ENCODE data around the gene ARID1B. TPM values are rescaled to one million over a fixed set of nuclear protein-coding genes. Genes with fewer than 3 reads are reported as not detected.

ARID1B gene
- total RNA-seq, 2 experiments from 2014 or later = 90.1 to 164 TPM

GRCh38 chr6:157117431-157118095, 340.4 kb downstream of the ARID1B start:
- H3K4me3 ChIP-seq (ENCODE audit: low read depth, low read length, poor library complexity, severe bottlenecking) = no peak overlapping the region
- no peaks in the 10 kb centered on the region for H3K4me1 ChIP-seq (ENCODE audit: insufficient read depth, low read length, poor library complexity, severe bottlenecking)
- no peak for DNase-seq (ENCODE audit: low spot score)
- H3K27ac ChIP-seq (ENCODE audit: low read depth, low read length, poor library complexity, severe bottlenecking) = no peak overlapping the region
- H3K4me2 ChIP-seq (ENCODE audit: low read length) = no peak overlapping the region
- H2AFZ ChIP-seq (ENCODE audit: low read length) = no peak overlapping the region
- POLR2A ChIA-PET = interaction anchor here (0.6 to 1.1 kb wide), 2 partner anchors 26 to 453 kb away, joined by 3 read pairs; no protein-coding TSS in a partner anchor
- TF ChIP-seq EZH2phosphoT487 (IDR thresholded peaks at IDR 0.05; ENCODE audit: borderline replicate concordance, low read depth, low read length) = no peak
- TF ChIP-seq, protein P1, sequence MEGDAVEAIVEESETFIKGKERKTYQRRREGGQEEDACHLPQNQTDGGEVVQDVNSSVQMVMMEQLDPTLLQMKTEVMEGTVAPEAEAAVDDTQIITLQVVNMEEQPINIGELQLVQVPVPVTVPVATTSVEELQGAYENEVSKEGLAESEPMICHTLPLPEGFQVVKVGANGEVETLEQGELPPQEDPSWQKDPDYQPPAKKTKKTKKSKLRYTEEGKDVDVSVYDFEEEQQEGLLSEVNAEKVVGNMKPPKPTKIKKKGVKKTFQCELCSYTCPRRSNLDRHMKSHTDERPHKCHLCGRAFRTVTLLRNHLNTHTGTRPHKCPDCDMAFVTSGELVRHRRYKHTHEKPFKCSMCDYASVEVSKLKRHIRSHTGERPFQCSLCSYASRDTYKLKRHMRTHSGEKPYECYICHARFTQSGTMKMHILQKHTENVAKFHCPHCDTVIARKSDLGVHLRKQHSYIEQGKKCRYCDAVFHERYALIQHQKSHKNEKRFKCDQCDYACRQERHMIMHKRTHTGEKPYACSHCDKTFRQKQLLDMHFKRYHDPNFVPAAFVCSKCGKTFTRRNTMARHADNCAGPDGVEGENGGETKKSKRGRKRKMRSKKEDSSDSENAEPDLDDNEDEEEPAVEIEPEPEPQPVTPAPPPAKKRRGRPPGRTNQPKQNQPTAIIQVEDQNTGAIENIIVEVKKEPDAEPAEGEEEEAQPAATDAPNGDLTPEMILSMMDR (conservative IDR thresholded peaks at IDR 0.05; ENCODE audit: low read length) = no peak
- BruUV-seq (replicated peaks) = no TSS peak
- H3K9me2 ChIP-seq (ENCODE audit: insufficient read depth, low read length) = no peaks in the 10 kb centered on the region
- intact Hi-C loops (cut with micrococcal nuclease; ENCODE audit: unreplicated experiment) = no loop called here
- peaks cover 14% of the 10 kb centered on the region for H3K36me3 ChIP-seq (ENCODE audit: insufficient read depth, low read length)
- CTCF ChIA-PET (ENCODE audit: unreplicated experiment) = no interaction called here
- H3K9me3 ChIP-seq (ENCODE audit: low read length) = no peaks in the 10 kb centered on the region
- H4K20me1 ChIP-seq (ENCODE audit: insufficient read depth, low read length) = no peaks in the 10 kb centered on the region
- H3K79me2 ChIP-seq (ENCODE audit: insufficient read depth, low read depth, low read length) = no peaks in the 10 kb centered on the region

GRCh38 chr6:157119502-157120027, 342.4 kb downstream of the ARID1B start:
- no peaks in the 10 kb centered on the region for H3K36me3 ChIP-seq (ENCODE audit: insufficient read depth, low read length)
- no peak for DNase-seq (ENCODE audit: low spot score)
- TF ChIP-seq EZH2phosphoT487 (IDR thresholded peaks at IDR 0.05; ENCODE audit: borderline replicate concordance, low read depth, low read length) = no peak
- TF ChIP-seq, protein P1 (conservative IDR thresholded peaks at IDR 0.05; ENCODE audit: low read length) = no peak
- H3K4me3 ChIP-seq (ENCODE audit: low read depth, low read length, poor library complexity, severe bottlenecking) = no peak overlapping the region
- H2AFZ ChIP-seq (ENCODE audit: low read length) = no peak overlapping the region
- ChIA-PET CTCF (ENCODE audit: unreplicated experiment) (no interaction called here), POLR2A (interaction anchor here (0.6 kb wide), 1 partner anchor 675 kb away, joined by 5 read pairs; no protein-coding TSS in a partner anchor)
- no peak overlapping the region for H3K27ac ChIP-seq (ENCODE audit: low read depth, low read length, poor library complexity, severe bottlenecking)
- no peaks in the 10 kb centered on the region for H4K20me1 ChIP-seq (ENCODE audit: insufficient read depth, low read length)
- no peaks in the 10 kb centered on the region for H3K4me1 ChIP-seq (ENCODE audit: insufficient read depth, low read length, poor library complexity, severe bottlenecking)
- no peaks in the 10 kb centered on the region for H3K9me2 ChIP-seq (ENCODE audit: insufficient read depth, low read length)
- no peaks in the 10 kb centered on the region for H3K79me2 ChIP-seq (ENCODE audit: insufficient read depth, low read depth, low read length)
- H3K4me2 ChIP-seq (ENCODE audit: low read length) = no peak overlapping the region
- H3K9me3 ChIP-seq (ENCODE audit: low read length) = no peaks in the 10 kb centered on the region
- no TSS peak for BruUV-seq (replicated peaks)
- intact Hi-C loops (cut with micrococcal nuclease; ENCODE audit: unreplicated experiment) = no loop called here

- no peak overlapping the region for H3K4me3 ChIP-seq (ENCODE audit: low read depth, low read length, poor library complexity, severe bottlenecking)
- H3K4me1 ChIP-seq (ENCODE audit: insufficient read depth, low read length, poor library complexity, severe bottlenecking) = no peaks in the 10 kb centered on the region
- TF ChIP-seq EZH2phosphoT487 (IDR thresholded peaks at IDR 0.05; ENCODE audit: borderline replicate concordance, low read depth, low read length) = no peak
- TF ChIP-seq, protein P1 (conservative IDR thresholded peaks at IDR 0.05; ENCODE audit: low read length) = no peak
- no peak overlapping the region for H3K27ac ChIP-seq (ENCODE audit: low read depth, low read length, poor library complexity, severe bottlenecking)
- no TSS peak for BruUV-seq (replicated peaks)
- CTCF ChIA-PET (ENCODE audit: unreplicated experiment) = no interaction called here
- no peaks in the 10 kb centered on the region for H3K79me2 ChIP-seq (ENCODE audit: insufficient read depth, low read depth, low read length)
- intact Hi-C loops (cut with micrococcal nuclease; ENCODE audit: unreplicated experiment) = no loop called here
- H3K9me2 ChIP-seq (ENCODE audit: insufficient read depth, low read length) = no peaks in the 10 kb centered on the region
- DNase-seq (ENCODE audit: low spot score) = no peak
- H4K20me1 ChIP-seq (ENCODE audit: insufficient read depth, low read length) = no peaks in the 10 kb centered on the region
- no peaks in the 10 kb centered on the region for H3K9me3 ChIP-seq (ENCODE audit: low read length)
- no peaks in the 10 kb centered on the region for H3K36me3 ChIP-seq (ENCODE audit: insufficient read depth, low read length)
- POLR2A ChIA-PET = no interaction called here
- H3K4me2 ChIP-seq (ENCODE audit: low read length) = no peak overlapping the region
- H2AFZ ChIP-seq (ENCODE audit: low read length) = no peak overlapping the region
Measured at GRCh38 chr6:157120534-157121232, 343.5 kb downstream of the ARID1B start.

Measured in OCI-LY7 (cell line).